LoVo (cell line): Measurements from ENCODE around the gene RTF1.
"Not testable (repeated sequence)": the region's sequence is repeated elsewhere in the genome, so short reads cannot be mapped to it uniquely, and the experiment has no call there.

Source experiments
- DNase-seq: peaks from one replicate; pipeline ENCODE4 v3.0.0-alpha.2; 2016; ENCODE audit warnings: low spot score

The RTF1 gene

GRCh38 chr15:41416742-41417417, at the start of gene RTF1:
Gene RTF1 (plus strand): TSS chr15:41417095. CDS start chr15:41417116, 21 bp downstream.
- peak; percentile 95 for DNase-seq

DNA sequence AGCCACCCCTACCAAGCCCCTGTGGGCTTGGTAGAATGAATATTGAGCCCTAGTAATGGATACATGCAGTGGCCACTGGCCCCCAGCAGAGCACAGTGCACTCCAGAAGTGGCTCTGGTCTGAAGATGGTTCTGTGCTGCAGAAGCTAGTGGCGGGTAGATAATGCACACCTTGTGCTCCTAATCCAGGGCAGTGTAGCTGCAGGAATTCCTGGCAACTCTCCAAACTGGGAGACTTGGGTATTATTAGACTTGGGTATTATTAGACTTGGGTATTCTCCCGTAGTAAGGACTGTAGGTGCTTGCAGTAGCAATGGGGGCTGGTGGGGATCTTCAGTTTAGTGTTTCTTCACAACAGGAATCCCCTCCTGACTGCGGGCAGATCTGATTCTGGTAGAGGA, 49.5 kb upstream of the RTF1 start:
- DNase-seq, result no peak

GRCh38 chr15:41377978-41378377, 38.9 kb upstream of the RTF1 start:
- no peak for DNase-seq

- DNase-seq, result not testable (repeated sequence)
These were observed 32.7 kb upstream of the RTF1 start for GRCh38 chr15:41383974-41384749.

DNA sequence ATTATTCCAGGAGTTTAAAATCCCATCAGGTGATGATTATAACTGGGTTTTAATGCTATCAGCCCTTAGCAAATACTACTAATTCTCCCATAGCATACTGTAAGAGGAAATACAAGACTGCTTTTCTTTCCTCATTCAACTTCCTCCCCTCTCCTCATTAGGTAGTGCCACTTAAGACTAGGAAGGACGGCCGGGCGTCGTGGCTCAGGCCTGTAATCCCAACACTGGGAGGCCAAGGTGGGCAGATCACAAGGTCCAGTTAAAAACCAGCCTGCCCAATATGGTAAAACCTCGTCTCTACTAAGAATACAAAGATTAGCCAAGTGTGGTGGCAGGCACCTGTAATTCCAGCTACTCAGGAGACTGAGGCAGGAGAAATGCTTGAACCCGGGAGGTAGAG, 29.2 kb upstream of the RTF1 start:
- DNase-seq, result no peak

DNA sequence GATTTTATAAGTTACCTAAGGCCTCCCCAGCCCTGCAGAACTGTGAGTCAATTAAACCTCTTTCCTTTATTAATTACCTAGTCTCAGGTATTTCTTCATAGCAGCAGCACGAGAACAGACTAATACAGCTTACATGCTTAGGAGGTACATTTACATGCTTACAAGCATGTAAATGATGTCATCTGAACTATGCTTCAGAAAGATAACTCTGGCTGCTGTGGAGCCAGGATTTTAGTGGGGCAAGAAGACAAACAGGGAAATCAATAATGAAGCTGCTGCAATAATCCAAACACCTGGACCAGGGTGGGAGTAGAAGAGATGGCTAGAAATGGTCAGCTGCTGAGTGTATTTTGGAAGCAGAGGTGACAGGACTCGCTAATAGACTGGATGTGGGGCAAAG, 24.2 kb upstream of the RTF1 start:
- no peak for DNase-seq

DNA sequence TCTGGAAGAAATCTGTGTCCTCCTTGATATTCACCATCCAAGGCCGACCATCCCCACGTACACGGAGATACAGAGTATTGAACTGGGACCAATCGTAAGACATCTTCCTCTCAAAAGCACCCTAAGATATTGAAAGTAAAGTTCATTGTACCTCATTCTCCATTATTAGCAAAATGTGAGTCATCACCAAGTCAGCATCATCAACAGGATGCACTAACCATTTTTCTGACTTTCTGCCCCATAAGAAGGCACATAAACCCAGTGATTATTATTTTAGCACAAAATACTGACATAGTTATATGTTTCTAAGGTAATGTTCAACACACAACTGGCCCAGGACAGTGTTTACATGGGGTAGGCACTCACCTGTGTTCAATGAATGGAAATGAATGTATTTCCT, 22.0 kb upstream of the RTF1 start:
- no peak for DNase-seq

DNA sequence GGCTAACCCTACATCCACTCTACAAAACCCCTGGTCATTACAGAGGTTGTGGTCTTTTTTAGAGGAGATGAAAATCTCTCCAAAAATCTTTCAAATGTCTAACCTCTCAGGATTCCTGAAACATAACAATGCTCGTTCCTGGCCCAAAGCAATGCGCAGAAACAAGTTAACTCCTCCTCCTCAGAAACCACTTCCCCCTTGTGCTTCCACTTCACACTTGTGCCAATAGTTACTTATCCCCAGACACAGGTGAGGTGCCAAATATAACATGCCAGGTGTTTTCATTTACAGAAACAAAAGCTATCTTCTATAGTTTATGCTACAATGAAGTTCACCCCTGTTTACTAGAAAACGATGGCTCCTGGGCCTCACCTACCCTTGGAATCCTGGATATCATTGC, 20.8 kb upstream of the RTF1 start:
- no peak for DNase-seq

GRCh38 chr15:41401904-41402267, 15.0 kb upstream of the RTF1 start:
- no peak for DNase-seq

DNA sequence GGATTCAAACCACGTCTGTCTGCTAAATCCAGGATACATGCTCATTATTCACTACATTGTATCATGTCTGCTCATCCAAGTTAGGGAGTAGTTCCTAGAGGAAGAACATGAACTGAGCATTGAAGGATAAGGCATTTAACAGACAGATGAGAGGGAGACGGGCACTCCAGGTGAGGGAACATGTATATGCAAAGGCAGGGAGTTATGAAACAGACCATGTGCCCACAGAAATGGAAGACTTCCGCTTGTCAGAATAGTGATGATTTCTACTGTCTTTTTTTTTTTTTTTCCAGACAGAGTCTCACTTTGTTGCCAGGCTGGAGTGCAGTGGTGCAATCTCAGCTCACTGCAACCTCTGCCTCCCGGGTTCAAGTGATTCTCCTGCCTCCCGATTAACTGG, 9.6 kb upstream of the RTF1 start:
- DNase-seq, result no peak

- no peak for DNase-seq
These were observed 8.7 kb upstream of the RTF1 start for GRCh38 chr15:41408234-41408641.

- no peak for DNase-seq
These were observed 5.9 kb upstream of the RTF1 start for GRCh38 chr15:41411031-41411430.

- DNase-seq, result no peak
These were observed 5.5 kb upstream of the RTF1 start for GRCh38 chr15:41411441-41411840.

DNA sequence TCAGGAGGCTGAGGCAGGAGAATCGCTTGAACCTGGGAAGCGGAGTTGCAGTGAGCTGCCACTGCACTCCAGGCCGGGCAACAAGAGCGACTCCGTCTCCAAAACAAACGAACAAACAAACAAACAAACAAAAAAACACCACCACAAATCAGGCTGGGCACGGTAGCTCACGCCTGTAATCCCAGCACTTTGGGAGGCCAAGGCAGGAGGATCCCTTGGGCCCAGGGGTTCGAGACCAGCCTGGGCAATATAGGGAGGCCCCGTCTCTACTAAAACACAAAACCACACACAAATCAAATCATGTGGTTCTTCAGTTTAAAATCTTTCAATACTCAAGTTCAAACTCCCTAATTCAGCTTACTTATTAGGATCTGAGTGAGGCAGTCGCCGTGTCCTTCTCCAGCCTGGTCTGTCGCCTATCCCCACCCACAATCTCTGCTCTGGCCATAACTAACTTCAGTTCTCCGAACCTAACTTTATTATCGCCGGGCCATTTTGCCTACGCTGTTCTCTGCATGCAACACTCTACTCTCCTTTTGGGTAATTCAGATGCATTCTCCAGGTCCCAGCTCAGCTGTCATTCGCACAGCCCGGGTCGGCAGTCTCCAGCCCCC, 660 bp upstream of the RTF1 start:
- DNase-seq, result no peak

DNA sequence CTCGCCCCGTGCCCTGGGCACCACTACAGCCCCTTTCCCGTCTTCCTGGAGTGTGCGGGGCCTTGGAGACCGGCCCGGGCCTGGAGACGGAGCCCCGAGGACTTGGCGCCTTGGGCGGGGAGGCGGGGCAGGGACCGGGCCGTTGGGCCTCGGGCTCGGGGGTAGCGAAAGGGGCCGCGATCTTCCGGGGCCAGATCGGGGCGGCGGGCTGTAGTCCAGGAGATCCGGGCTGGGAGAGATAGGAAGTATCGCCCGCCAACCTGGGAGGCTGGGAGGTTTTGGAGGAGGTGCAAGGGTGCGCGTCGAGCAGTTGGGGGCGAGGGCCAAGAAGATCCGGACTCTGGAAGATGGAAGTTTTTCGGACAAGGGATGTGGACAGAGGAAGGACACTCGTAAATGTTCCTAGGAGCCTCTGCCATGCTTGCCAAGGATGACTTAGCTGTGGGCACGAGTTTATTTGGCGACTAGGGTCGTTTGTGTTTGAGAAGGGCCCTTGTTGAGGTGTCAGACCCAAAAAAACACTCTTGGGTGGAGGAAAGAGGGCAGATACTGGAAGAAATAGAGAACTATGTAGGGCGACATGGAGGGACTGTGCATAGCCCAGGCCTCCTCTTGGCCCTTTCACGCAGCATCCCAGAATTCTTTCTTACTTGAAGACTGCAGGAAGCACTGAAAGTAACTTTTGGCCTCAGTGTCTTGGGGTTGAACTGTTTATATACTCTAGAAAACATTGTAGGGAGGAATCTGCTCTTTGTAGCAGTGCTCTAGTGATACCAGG, 712 bp downstream of the RTF1 start:
- peak; percentile 22 for DNase-seq

DNA sequence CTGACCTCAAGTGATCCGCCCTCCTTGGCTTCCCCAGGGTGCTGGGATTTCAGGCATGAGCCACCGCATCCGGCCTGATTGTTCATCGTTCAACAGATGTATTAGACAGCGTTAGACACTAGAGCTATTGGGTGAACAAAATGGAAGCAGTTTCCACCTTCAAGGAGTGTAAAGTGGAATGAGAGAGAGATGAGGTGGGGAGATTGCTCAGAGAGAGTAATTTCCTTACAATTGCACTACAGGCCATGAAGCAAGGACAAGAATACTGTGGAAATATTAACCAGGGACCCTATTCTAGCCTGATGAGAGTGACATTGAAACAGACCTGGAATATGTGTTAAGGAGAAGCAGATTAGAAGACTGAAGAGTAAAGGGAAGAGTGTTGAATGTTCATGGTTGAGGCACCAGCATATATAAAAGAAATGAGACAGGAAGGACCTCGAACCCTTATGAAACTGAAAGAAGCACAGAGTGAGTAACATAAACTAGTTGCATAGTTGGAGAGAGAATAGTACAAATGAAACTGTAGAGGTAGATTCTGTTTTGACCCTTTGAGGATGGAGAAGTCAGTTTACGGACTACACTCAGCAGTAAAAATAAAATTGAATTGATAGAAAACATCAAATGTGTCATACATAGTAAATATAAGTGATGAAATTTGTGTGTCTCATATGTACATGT, 7.2 kb downstream of the RTF1 start:
- DNase-seq, result no peak

GRCh38 chr15:41424809-41425208, 7.9 kb downstream of the RTF1 start:
- no peak for DNase-seq

GRCh38 chr15:41425907-41426306, 9.0 kb downstream of the RTF1 start:
- DNase-seq, result not testable (repeated sequence)

- DNase-seq, result no peak
These were observed 12.4 kb downstream of the RTF1 start for GRCh38 chr15:41429003-41429890.

- DNase-seq, result no peak
These were observed 18.3 kb downstream of the RTF1 start for GRCh38 chr15:41435037-41435786.
